ENCODE measurements around the gene BFSP2.

DNA sequence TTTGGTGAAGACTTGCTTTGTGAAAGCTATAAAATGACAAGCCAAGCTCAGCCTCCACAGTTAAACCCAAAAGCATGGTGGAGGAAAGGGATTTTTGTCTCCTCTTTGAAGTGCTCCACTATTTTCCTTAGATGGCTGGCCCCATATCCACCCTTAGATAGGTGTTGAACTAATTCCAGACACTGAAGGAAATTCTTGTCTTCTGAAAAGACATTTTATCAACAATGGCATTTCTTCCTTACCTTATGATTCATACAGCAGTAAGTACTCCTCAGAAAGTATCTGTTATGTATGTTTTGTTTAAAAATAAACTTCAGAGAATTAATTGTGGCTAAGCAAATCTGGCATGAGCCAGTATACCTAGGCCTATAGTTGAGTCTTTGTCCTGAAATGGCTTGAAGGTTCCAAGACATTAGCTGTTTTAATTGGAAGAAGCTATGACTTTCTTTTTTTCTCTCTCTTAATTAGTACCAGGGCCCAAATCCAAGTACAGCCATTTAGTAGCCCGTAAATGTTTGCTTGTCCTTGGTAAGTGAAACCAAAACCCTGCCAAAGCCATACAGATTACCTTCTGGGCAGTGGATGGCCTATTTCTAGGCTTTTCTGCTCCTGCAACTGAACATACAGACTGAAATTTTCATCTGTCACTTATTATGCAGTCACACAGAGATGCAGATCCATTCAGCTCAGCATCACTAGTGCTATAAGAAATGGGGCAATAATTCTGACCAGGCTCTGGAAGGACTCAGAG is 5.1 kb upstream of the BFSP2 start:
- no peak for TF ChIP-seq CTCF (IDR thresholded peaks at IDR 0.05; ENCODE audit: low read depth, low read length)
- no peak for TF ChIP-seq EZH2phosphoT487 (IDR thresholded peaks at IDR 0.05; ENCODE audit: low read depth)

All from OCI-LY3 (cell line).